ENCODE results near the gene ZDHHC18.
"Not testable (repeated sequence)": the region's sequence is repeated elsewhere in the genome, so short reads cannot be mapped to it uniquely, and the experiment has no call there.

DNA sequence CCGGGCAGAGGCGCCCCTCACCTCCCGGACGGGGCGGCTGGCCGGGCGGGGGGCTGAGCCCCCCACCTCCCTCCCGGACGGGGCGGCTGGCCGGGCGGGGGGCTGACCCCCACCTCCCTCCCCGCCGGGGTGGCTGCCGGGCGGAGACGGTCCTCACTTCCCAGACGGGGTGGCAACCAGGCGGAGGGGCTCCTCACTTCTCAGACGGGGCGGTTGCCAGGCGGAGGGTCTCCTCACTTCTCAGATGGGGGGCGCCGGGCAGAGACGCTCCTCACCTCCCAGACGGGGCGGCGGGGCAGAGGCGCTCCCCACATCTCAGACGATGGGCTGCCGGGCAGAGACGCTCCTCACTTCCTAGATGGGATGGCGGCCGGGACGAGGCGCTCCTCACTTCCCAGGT, 22.6 kb upstream of the ZDHHC18 start:
- TF ChIP-seq, protein P1, sequence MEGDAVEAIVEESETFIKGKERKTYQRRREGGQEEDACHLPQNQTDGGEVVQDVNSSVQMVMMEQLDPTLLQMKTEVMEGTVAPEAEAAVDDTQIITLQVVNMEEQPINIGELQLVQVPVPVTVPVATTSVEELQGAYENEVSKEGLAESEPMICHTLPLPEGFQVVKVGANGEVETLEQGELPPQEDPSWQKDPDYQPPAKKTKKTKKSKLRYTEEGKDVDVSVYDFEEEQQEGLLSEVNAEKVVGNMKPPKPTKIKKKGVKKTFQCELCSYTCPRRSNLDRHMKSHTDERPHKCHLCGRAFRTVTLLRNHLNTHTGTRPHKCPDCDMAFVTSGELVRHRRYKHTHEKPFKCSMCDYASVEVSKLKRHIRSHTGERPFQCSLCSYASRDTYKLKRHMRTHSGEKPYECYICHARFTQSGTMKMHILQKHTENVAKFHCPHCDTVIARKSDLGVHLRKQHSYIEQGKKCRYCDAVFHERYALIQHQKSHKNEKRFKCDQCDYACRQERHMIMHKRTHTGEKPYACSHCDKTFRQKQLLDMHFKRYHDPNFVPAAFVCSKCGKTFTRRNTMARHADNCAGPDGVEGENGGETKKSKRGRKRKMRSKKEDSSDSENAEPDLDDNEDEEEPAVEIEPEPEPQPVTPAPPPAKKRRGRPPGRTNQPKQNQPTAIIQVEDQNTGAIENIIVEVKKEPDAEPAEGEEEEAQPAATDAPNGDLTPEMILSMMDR (conservative IDR thresholded peaks at IDR 0.05; ENCODE audit: low read length): not testable (repeated sequence)
- TF ChIP-seq EZH2phosphoT487 (IDR thresholded peaks at IDR 0.05; ENCODE audit: borderline replicate concordance, low read depth, low read length): not testable (repeated sequence)

All from OCI-LY7 (cell line).